Measurements from ENCODE around the gene SLCO1B3.

DNA sequence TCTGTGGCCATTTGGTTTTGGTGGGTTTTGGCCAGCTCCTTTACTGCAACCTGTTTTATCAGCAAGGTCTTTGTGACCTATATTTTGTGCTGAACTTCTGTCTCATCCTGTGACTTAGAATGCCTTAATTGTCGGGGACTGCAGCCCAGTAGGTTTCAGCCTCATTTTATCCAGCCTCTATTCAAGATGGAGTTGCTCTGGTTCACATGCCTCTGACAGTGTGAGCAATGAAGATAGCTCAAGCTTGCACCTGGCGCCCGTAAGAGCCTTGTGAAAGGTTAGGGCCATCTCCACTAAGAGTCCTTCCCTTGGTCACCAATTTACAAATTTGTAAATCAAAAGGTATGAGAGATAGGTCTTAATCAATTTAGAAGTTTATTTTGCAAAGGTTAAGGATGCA is 19.4 kb downstream of the SLCO1B3 start:
- no peak for TF ChIP-seq POLR2A (IDR thresholded peaks at IDR 0.05)
- TF ChIP-seq, protein P1, sequence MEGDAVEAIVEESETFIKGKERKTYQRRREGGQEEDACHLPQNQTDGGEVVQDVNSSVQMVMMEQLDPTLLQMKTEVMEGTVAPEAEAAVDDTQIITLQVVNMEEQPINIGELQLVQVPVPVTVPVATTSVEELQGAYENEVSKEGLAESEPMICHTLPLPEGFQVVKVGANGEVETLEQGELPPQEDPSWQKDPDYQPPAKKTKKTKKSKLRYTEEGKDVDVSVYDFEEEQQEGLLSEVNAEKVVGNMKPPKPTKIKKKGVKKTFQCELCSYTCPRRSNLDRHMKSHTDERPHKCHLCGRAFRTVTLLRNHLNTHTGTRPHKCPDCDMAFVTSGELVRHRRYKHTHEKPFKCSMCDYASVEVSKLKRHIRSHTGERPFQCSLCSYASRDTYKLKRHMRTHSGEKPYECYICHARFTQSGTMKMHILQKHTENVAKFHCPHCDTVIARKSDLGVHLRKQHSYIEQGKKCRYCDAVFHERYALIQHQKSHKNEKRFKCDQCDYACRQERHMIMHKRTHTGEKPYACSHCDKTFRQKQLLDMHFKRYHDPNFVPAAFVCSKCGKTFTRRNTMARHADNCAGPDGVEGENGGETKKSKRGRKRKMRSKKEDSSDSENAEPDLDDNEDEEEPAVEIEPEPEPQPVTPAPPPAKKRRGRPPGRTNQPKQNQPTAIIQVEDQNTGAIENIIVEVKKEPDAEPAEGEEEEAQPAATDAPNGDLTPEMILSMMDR (IDR thresholded peaks at IDR 0.05): no peak

All from right lobe of liver (tissue), 4 donors.